Left kidney (tissue), 2 donors: ENCODE data around the gene TAS2R38. TPM values are rescaled to one million over a fixed set of nuclear protein-coding genes. Genes with fewer than 3 reads are reported as not detected.

Source experiments
- DNase-seq: peaks from one replicate; pipeline ENCODE4 v3.0.0-alpha.2; 2013
- polyA plus RNA-seq: library from polyadenylated mRNA; unstranded; fragments of 120-200 nt; gene quantifications from one replicate; pipeline ENCODE4 v1.2.1, GENCODE V29; 2013; ENCODE audit not compliant: insufficient read length

Gene TAS2R38
- polyA plus RNA-seq, 1 donor, result not detected

GRCh38 chr7:141976524-141977245, 3.1 kb upstream of the TAS2R38 start:
- DNase-seq, result no peak

- DNase-seq, result peak; percentile 76
Observed at GRCh38 chr7:141975806-141976523, 2.4 kb upstream of the TAS2R38 start.

- no peak for DNase-seq
Observed at GRCh38 chr7:141974831-141975230, 1.3 kb upstream of the TAS2R38 start.

GRCh38 chr7:141960687-141961422, 12.7 kb downstream of the TAS2R38 start:
- DNase-seq, result no peak

- no peak for DNase-seq
Observed at GRCh38 chr7:141956084-141956483, 17.5 kb downstream of the TAS2R38 start.

- no peak for DNase-seq
Observed at GRCh38 chr7:141954334-141954733, 19.2 kb downstream of the TAS2R38 start.

- no peak for DNase-seq
Observed at GRCh38 chr7:141952461-141952860, 21.1 kb downstream of the TAS2R38 start.

- no peak for DNase-seq
Observed at GRCh38 chr7:141950806-141951205, 22.8 kb downstream of the TAS2R38 start.

GRCh38 chr7:141949911-141950310, 23.7 kb downstream of the TAS2R38 start:
- DNase-seq, result no peak

- no peak for DNase-seq
Observed at GRCh38 chr7:141949451-141949850, 24.1 kb downstream of the TAS2R38 start.

- no peak for DNase-seq
Observed at GRCh38 chr7:141949021-141949420, 24.6 kb downstream of the TAS2R38 start.

- no peak for DNase-seq
Observed at GRCh38 chr7:141946796-141947195, 26.8 kb downstream of the TAS2R38 start, which contains the start of gene CLEC5A. CLEC5A (minus strand) TSS chr7:141946974; CDS start chr7:141946292, 682 bp downstream.

- no peak for DNase-seq
Observed at GRCh38 chr7:141945356-141945755, 28.2 kb downstream of the TAS2R38 start.

GRCh38 chr7:141944811-141945210, 28.8 kb downstream of the TAS2R38 start:
- no peak for DNase-seq

GRCh38 chr7:141943846-141944245, 29.7 kb downstream of the TAS2R38 start:
- no peak for DNase-seq

GRCh38 chr7:141941075-141941474, 32.5 kb downstream of the TAS2R38 start:
- DNase-seq, result no peak

GRCh38 chr7:141930211-141930610, 43.4 kb downstream of the TAS2R38 start:
- no peak for DNase-seq

- DNase-seq, result no peak
Observed at GRCh38 chr7:141928845-141929195, 44.8 kb downstream of the TAS2R38 start.

- no peak for DNase-seq
Observed at GRCh38 chr7:141928146-141928844, 45.3 kb downstream of the TAS2R38 start.
